ENCODE data around the gene LBHD1.
"Not testable (repeated sequence)": the region's sequence is repeated elsewhere in the genome, so short reads cannot be mapped to it uniquely, and the experiment has no call there.

LBHD1 gene

DNA sequence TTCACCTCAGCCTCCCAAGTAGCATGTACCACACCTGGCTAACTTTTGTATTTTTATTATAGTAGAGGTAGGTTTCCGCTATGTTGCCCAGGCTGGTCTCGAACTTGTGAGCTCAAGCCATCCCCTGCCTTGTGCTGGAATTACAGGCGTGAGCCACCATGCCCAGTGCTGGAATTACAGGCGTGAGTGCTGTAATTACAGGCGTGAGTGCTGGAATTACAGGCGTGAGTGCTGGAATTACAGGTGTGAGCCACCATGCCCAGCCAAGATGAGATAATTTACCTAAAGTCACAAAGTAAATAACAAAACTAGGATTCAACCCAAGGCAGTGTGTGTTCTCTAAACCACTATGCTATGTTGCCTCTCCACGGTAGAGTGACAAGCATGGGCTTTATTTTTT lies 10.5 kb upstream of the LBHD1 start:
- Histone ChIP-seq H3K4me1 (ENCODE audit: insufficient read depth, low read length) (peaks cover 12% of the 10 kb centered on the region), H3K36me3 (ENCODE audit: insufficient read depth, low read length) (peaks cover 5% of the 10 kb centered on the region), H3K4me3 (ENCODE audit: low read length) (no peak overlapping the region), H3K9me3 (ENCODE audit: low read length) (no peaks in the 10 kb centered on the region), H3K27me3 (ENCODE audit: insufficient read depth, low read length) (no peaks in the 10 kb centered on the region), H2AFZ (ENCODE audit: low read depth, low read length) (no peak overlapping the region)

DNA sequence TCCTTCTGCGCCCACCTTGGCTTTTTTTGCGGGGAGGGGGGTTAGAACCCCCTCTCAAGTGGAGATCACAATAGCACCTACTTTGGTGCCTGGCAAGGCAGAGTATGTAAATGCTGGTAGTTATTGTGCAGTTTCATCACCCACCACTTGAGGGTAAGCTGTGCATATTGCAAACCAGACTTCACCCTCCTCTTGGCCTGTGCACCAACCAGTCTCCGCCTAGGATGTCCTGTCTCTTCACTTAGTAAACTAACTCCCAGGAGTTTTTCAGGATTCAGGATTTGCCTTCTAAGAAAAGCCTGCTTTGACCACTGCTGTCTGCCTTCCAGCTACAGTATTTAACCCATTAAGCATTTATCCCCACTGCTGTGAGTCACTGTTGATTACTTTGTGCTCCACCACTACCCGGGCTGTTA lies 8.8 kb upstream of the LBHD1 start:
- no peak overlapping the region for H3K4me3 ChIP-seq (ENCODE audit: low read length)
- peak overlapping the region; percentile 49 for H2AFZ ChIP-seq (ENCODE audit: low read depth, low read length)
- no peaks in the 10 kb centered on the region for H3K27me3 ChIP-seq (ENCODE audit: insufficient read depth, low read length)
- H3K9me3 ChIP-seq (ENCODE audit: low read length) = no peaks in the 10 kb centered on the region
- peaks cover 18% of the 10 kb centered on the region for H3K36me3 ChIP-seq (ENCODE audit: insufficient read depth, low read length)
- H3K4me1 ChIP-seq (ENCODE audit: insufficient read depth, low read length) = peaks cover 22% of the 10 kb centered on the region

DNA sequence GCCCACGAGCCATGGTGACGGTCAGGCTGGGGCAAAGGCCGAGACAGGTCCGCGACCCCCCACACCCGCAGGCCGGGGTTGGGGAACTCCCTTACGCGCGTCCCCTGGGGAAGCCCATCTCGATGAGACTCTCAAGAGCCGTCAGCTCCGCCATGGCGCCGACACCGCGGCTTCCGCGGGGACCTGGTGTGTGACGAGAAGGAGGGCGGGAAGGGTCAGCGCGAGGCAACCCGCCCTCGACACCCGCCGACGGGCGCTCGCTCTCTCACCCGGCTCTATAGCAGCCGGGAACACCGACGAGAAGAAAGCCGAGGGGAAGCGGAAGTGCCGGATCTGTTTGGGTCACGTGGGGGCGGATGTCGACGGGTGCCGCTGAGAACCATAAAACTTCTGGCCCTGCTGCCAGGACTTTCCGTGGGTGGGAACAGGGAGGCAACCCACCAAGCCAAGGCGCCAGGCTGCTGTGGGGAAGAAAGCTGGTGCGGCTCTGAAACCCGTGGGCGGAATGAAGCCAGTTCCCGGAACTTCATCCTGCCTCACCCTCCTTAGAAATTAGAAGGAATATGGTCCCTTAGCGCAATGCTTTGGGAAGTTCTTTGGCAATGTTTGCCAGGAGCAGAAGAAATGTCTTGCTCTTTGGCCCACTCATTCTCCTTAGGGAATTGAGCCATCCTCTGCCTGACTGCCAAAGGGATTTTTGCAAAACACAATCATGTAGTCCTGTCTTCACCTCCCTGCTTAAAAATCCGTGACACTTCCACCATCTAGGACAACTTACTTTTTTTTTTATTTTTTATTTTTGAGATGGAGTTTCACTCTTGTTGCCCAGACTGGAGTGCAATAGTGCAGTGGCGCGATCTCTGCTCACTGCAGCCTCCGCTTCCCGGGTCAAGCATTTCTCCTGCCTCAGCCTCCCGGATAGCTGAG lies 7.0 kb upstream of the LBHD1 start, which contains the start of gene UBXN1:
Gene UBXN1, minus strand, starts transcription at position 304 of the 927 bp plus-strand sequence. Its CDS starts 150 bp downstream, at position 154.
- Histone ChIP-seq H3K4me3 (ENCODE audit: low read length) (peak within 1 kb of the TSS; percentile 79), H3K36me3 (ENCODE audit: insufficient read depth, low read length) (peaks cover 22% of the 10 kb centered on the region), H3K27me3 (ENCODE audit: insufficient read depth, low read length) (no peaks in the 10 kb centered on the region), H3K9me3 (ENCODE audit: low read length) (no peaks in the 10 kb centered on the region), H2AFZ (ENCODE audit: low read depth, low read length) (peak within 1 kb of the TSS; percentile 27), H3K4me1 (ENCODE audit: insufficient read depth, low read length) (peaks cover 22% of the 10 kb centered on the region)

DNA sequence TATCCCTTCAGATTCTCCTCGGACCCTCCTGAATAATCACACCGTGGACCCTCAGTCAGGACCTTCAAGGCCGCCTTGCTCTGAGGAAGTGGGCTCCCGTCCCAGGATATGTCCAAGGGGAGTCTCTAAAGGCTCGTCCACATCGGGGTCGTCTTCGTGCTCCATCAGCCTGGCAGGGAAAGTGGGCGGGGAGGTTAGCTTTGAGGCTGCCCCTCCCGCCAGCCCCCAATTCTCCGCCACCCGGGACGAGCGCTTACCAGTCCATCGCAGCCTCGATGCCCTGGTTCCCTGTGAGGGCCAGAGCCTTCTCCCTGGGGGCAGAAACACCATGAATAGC lies 6.3 kb upstream of the LBHD1 start:
- Histone ChIP-seq H3K9me3 (ENCODE audit: low read length) (no peaks in the 10 kb centered on the region), H3K4me3 (ENCODE audit: low read length) (peak overlapping the region; percentile 79)

DNA sequence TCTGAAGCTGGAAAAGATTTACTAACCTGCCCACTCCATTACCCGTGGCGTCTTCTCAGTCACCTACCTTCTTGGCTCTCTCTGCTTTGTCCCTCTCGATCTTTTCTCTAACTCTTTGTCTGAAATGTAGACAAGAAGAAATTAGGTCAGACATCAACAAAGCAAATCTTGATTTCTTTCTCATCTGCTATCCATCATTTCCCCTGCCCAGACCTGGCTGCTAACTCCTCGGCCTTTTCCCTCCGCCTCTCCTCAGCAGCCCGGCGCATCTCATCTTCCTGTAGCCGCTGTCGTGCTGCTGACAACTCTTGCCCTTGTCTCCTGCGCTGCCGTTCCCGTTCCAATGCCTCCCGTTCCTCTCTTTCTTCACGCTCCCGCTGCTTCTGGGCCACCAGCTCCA lies 5.6 kb upstream of the LBHD1 start:
- Histone ChIP-seq H3K9me3 (ENCODE audit: low read length) (no peaks in the 10 kb centered on the region), H2AFZ (ENCODE audit: low read depth, low read length) (no peak overlapping the region), H3K27me3 (ENCODE audit: insufficient read depth, low read length) (no peaks in the 10 kb centered on the region), H3K4me1 (ENCODE audit: insufficient read depth, low read length) (peaks cover 22% of the 10 kb centered on the region), H3K36me3 (ENCODE audit: insufficient read depth, low read length) (peaks cover 32% of the 10 kb centered on the region), H3K4me3 (ENCODE audit: low read length) (peak overlapping the region; percentile 79)

More for the DNA sequence above, 6.3 kb upstream of the LBHD1 start:
- no peak overlapping the region for H2AFZ ChIP-seq (ENCODE audit: low read depth, low read length)
- H3K4me1 ChIP-seq (ENCODE audit: insufficient read depth, low read length) = peaks cover 22% of the 10 kb centered on the region
- H3K27me3 ChIP-seq (ENCODE audit: insufficient read depth, low read length) = no peaks in the 10 kb centered on the region
- peaks cover 26% of the 10 kb centered on the region for H3K36me3 ChIP-seq (ENCODE audit: insufficient read depth, low read length)

DNA sequence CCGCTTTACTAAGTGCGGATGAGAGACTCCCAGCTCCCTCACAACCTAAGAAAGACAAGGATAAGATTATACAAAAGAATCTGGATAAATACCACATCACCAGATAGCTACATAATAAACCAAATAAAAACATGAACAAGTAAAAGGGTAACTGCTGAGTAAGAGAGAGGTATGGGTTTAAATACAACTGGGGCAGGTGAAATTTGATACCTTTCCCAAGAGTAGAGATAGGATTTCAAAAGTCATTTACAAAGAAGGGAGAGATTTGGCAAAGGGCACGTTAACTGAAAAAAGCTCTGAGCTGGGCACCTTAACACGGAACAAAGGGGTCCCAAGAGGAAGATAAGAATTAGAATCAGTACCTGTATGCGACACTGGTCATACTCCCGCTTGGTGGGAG lies 5.1 kb upstream of the LBHD1 start:
- peak overlapping the region; percentile 79 for H3K4me3 ChIP-seq (ENCODE audit: low read length)
- H3K4me1 ChIP-seq (ENCODE audit: insufficient read depth, low read length) = peaks cover 25% of the 10 kb centered on the region
- H2AFZ ChIP-seq (ENCODE audit: low read depth, low read length) = no peak overlapping the region
- peaks cover 32% of the 10 kb centered on the region for H3K36me3 ChIP-seq (ENCODE audit: insufficient read depth, low read length)
- no peaks in the 10 kb centered on the region for H3K9me3 ChIP-seq (ENCODE audit: low read length)
- no peaks in the 10 kb centered on the region for H3K27me3 ChIP-seq (ENCODE audit: insufficient read depth, low read length)

DNA sequence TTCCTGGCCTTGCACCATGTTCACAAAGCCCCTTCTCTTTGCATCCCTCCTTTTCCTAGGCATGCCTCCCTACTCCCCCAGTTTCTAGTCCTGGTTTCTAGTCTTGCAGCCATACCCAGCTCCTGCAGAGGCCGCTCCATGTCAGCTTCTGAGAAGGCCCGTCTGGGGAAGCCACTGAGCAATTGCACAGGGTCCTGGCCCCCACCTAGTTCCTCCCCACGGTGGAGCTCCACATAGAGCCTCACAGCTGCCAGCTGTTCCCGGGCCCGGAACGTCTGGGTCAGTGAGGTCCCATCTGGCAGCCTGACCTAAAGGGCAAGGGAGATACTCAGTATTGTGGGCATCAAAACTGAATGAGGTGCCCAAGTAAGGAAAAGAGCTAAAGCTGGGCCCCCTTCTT lies 4.6 kb upstream of the LBHD1 start:
- Histone ChIP-seq H3K36me3 (ENCODE audit: insufficient read depth, low read length) (peaks cover 32% of the 10 kb centered on the region), H3K4me3 (ENCODE audit: low read length) (no peak overlapping the region), H3K9me3 (ENCODE audit: low read length) (no peaks in the 10 kb centered on the region), H3K27me3 (ENCODE audit: insufficient read depth, low read length) (no peaks in the 10 kb centered on the region), H3K4me1 (ENCODE audit: insufficient read depth, low read length) (peaks cover 30% of the 10 kb centered on the region), H2AFZ (ENCODE audit: low read depth, low read length) (no peak overlapping the region)

DNA sequence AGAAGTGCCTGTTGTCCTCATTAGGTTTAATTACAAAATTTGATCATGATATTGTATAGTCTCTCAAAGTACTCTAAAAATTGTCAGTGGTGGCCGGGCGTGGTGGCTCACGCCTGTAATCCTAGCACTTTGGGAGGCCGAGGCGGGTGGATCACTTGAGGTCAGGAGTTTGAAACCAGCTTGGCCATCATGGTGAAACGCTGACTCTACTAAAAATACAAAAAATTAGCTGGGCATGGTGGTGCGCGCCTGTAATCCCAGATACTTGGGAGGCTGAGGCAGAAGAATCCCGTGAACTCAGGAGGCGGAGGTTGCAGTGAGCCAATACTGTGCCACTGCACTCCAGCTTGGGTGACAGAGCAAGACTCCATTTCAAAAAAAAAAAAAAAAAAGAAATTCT lies 3.3 kb upstream of the LBHD1 start:
- Histone ChIP-seq H3K36me3 (ENCODE audit: insufficient read depth, low read length) (peaks cover 32% of the 10 kb centered on the region), H3K4me1 (ENCODE audit: insufficient read depth, low read length) (peaks cover 35% of the 10 kb centered on the region)
- H3K27me3 ChIP-seq (ENCODE audit: insufficient read depth, low read length); H3K9me3 ChIP-seq (ENCODE audit: low read length); H3K4me3 ChIP-seq (ENCODE audit: low read length); H2AFZ ChIP-seq (ENCODE audit: low read depth, low read length): not testable (repeated sequence)

DNA sequence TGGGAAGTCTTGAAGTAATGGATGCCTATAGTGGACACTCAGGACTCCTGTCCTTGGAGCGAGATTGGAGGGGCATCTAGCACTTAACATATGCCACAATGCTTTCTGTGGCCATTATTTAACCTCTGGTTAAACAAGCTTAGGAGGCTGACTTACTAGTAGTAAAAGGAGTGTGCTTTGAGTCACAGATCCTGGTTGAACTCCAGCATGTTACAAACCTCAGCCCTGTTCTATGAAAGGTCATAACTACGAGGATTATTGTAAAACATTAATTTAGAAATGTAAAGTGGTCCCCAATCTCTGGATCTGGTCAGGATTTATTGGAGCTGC lies 1.1 kb upstream of the LBHD1 start:
- H3K4me1 ChIP-seq (ENCODE audit: insufficient read depth, low read length) = peaks cover 30% of the 10 kb centered on the region
- no peak overlapping the region for H2AFZ ChIP-seq (ENCODE audit: low read depth, low read length)
- H3K4me3 ChIP-seq (ENCODE audit: low read length) = no peak overlapping the region
- H3K36me3 ChIP-seq (ENCODE audit: insufficient read depth, low read length) = peaks cover 32% of the 10 kb centered on the region
- H3K27me3 ChIP-seq (ENCODE audit: insufficient read depth, low read length) = no peaks in the 10 kb centered on the region
- H3K9me3 ChIP-seq (ENCODE audit: low read length) = no peaks in the 10 kb centered on the region

DNA sequence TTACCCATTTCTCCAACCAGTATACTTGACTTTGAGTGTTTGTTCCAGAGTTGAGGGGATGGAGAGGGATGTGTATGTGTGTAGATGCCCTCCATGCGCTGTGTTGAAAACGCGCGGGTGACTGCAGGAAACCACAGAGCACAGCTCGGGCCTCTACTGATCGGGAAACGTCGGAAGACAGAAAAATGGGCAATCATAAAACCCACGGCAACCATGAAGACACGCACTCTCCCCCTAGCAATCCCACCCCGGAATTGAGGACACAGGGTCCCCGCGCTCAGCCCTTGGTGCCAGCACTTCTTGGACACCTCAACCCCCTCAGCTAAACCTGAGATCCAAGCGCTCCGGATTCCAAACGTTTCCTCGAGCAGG lies 845 bp downstream of the LBHD1 start:
- no peaks in the 10 kb centered on the region for H3K27me3 ChIP-seq (ENCODE audit: insufficient read depth, low read length)

DNA sequence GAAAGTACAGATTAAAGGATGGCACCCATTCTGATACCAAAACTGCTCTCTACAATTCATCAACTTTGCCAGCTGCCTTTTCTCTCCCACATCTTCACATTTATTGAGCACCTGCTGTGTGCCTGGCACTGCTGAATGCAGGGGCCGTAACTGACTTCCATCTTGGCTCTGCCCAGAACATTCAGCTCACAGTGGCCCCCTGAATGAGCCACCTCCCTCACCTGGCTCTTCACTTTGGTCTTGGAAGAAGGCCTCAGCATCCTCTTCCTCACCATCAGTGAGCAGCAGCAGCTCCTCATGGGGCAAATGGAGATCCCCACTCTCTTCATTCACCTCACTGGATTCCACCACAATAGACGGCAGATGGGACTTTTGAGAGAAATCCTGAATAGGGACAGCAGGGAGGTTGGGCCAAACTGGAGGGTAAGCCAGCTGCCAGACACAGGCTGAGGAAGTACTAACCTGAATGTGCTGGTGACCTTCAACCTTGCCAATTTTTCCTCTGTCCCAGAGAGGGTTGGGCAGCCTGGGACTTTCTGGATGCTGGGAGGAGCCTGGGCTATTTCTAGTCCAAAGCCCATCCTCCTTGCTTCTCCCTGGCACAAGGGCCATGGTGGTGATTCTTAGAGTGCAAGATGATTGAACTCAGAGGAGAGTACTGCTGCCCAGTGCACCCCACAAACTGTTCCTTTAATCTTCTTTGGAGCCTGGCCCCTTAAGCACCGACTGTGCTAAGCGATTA lies 2.5 kb downstream of the LBHD1 start:
- no peak overlapping the region for H3K4me3 ChIP-seq (ENCODE audit: low read length)
- no peak overlapping the region for H2AFZ ChIP-seq (ENCODE audit: low read depth, low read length)
- H3K36me3 ChIP-seq (ENCODE audit: insufficient read depth, low read length) = peaks cover 24% of the 10 kb centered on the region
- H3K4me1 ChIP-seq (ENCODE audit: insufficient read depth, low read length) = peaks cover 29% of the 10 kb centered on the region
- H3K27me3 ChIP-seq (ENCODE audit: insufficient read depth, low read length) = no peaks in the 10 kb centered on the region
- H3K9me3 ChIP-seq (ENCODE audit: low read length) = no peaks in the 10 kb centered on the region

More for the DNA sequence above, 845 bp downstream of the LBHD1 start:
- peaks cover 21% of the 10 kb centered on the region for H3K4me1 ChIP-seq (ENCODE audit: insufficient read depth, low read length)
- no peaks in the 10 kb centered on the region for H3K9me3 ChIP-seq (ENCODE audit: low read length)
- peak overlapping the region; percentile 83 for H3K4me3 ChIP-seq (ENCODE audit: low read length)
- H2AFZ ChIP-seq (ENCODE audit: low read depth, low read length) = peak overlapping the region; percentile 56
- peaks cover 26% of the 10 kb centered on the region for H3K36me3 ChIP-seq (ENCODE audit: insufficient read depth, low read length)

DNA sequence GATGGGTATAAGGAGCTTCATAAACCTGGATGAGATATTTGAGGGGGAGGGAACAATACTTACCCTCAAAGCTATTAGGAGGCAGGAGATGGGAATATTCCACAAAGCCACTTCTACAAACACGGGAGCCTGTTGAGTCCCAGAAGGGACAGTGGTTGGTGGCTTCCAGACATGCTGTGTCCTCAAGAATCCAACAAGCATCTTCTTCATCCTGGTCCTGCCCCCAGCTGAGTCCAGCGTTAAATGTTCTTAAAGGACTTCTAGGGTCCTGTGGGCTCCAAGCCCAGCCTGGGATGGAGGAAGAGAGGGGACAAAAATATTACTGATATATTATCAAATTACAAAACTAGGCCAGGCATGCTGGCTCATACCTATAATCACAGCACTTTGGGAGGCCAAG lies 4.6 kb downstream of the LBHD1 start:
- H3K4me3 ChIP-seq (ENCODE audit: low read length) = no peak overlapping the region
- no peak overlapping the region for H2AFZ ChIP-seq (ENCODE audit: low read depth, low read length)
- peaks cover 31% of the 10 kb centered on the region for H3K4me1 ChIP-seq (ENCODE audit: insufficient read depth, low read length)
- no peaks in the 10 kb centered on the region for H3K9me3 ChIP-seq (ENCODE audit: low read length)
- H3K27me3 ChIP-seq (ENCODE audit: insufficient read depth, low read length) = no peaks in the 10 kb centered on the region
- peaks cover 22% of the 10 kb centered on the region for H3K36me3 ChIP-seq (ENCODE audit: insufficient read depth, low read length)

DNA sequence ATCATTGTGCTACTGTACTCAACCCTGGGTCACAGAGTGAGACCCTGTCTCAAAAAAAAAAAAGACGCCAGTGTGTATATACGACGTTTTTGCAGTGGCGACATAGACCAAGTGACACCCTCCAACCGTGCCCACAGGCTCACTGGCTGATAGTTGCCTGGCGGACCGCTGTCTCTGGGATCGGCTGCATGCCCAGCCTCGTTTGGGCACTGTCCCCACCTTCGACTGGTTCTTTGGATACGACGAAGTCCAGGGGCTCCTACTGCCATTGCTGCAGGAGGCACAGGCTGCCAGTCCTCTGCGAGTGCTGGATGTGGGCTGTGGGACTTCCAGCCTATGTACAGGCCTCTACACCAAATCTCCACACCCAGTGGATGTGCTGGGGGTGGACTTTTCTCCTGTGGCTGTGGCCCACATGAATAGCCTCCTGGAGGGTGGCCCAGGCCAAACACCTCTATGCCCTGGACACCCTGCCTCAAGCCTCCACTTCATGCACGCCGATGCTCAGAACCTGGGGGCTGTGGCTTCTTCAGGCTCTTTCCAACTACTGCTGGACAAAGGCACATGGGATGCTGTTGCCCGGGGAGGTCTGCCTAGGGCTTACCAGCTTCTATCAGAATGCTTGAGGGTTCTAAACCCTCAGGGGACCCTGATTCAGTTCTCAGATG lies 5.7 kb downstream of the LBHD1 start:
- Histone ChIP-seq H2AFZ (ENCODE audit: low read depth, low read length) (no peak overlapping the region), H3K36me3 (ENCODE audit: insufficient read depth, low read length) (peaks cover 28% of the 10 kb centered on the region), H3K9me3 (ENCODE audit: low read length) (no peaks in the 10 kb centered on the region), H3K27me3 (ENCODE audit: insufficient read depth, low read length) (no peaks in the 10 kb centered on the region), H3K4me1 (ENCODE audit: insufficient read depth, low read length) (peaks cover 23% of the 10 kb centered on the region), H3K4me3 (ENCODE audit: low read length) (peak overlapping the region; percentile 92)
